ENCODE data around the gene APOH. TPM values are rescaled to one million over a fixed set of nuclear protein-coding genes. Genes with fewer than 3 reads are reported as not detected.

Gene APOH
- total and polyA plus RNA-seq, 2 of the 13 experiments (the other 11 are each of a cell fraction or from before 2014, with no cell fraction given) = 4,846 to 5,748 TPM

DNA sequence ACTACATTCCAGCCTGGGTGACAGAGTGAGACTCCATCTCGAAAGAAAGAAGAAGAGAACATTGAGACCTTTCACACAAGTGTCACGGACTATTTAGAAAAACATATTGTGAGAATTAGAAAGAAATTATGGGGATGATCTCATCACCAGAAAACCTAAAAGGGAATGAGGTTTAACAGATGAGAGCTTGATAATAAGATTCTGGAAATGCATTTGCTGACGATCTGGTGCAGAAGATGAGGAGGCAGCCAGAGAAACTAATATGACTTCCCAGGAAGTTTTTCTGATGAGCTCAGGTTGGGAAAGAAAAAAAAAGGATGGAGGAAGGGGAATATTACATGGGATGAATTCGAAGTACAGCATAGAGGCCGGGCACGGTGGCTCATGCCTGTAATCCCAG, 10.8 kb upstream of the APOH start (continued):
- TF ChIP-seq SIN3B (IDR thresholded peaks at IDR 0.05; ENCODE audit: low read length) (no peak), ERF (CRISPR knock-in tag; IDR thresholded peaks at IDR 0.05) (no peak)

DNA sequence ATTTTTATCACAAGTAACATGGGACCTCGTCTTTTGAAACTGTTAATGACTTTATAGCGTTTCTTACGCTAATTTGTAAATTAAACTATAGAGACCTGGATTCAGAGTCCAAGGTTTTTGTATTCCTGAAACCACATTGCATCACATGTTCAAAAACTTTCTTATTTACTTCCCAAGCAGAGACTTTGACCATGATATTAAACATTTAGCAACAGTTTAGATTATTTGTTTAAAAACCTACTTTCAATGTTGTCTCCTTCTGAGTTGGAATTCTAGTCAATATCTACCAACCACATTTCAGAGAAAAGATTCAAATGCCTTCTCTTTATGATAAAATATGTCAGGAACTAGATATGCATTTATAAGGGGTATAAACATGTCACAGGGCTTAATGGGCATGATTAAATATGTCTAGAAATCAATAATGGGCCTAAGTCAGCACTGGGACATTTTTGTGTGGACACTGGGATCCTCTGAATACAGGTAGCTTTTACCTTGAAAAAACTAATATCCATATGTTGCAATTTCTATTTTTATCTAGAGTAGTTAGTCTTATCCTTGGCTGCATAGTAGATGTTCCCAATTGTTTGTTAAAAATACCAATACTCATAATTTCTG, 6.3 kb upstream of the APOH start:
- H3K79me2 ChIP-seq (ENCODE audit: insufficient read depth, low read length) = no peaks in the 10 kb centered on the region
- no TSS peak for BruUV-seq (replicated peaks)
- H3K27ac ChIP-seq (ENCODE audit: extremely low read length, insufficient read depth, low read length) = peak overlapping the region; percentile 65
- FAIRE-seq = peak; percentile 42
- H2AFZ ChIP-seq (ENCODE audit: low read length) = no peak overlapping the region
- peaks cover 67% of the 10 kb centered on the region for H3K4me1 ChIP-seq (ENCODE audit: insufficient read depth, low read length)
- H3K4me2 ChIP-seq (ENCODE audit: low read depth, low read length) = peak overlapping the region; percentile 34
- 17% methylated on average over 3 of the region's 3 CpGs for WGBS (ENCODE audit: low lambda C conversion rate)
- ChIA-PET CTCF (ENCODE audit: low intra/inter-chr PET ratio, low total read pairs) (no interaction called here), POLR2A (no interaction called here)
- H3K4me3 ChIP-seq (replicated peaks in 1 of 3; ENCODE audit: insufficient read depth in 1 of 3, low read depth in 2 of 3, low read length in 3 of 3) = 0 out of 6 replicates have a peak overlapping the region, but pooled peaks of 1 of the 3 experiments have one; percentile 0
- intact Hi-C loops (cut with micrococcal nuclease; ENCODE audit: unreplicated experiment) = no loop called here
- in situ Hi-C loops (cut with HindIII; ENCODE audit: extremely low pct_ligation_motif_present, low pct_unique_long_range_greater_than_20kb) = no loop called here
- peak; percentile 86 for DNase-seq (ENCODE audit: low spot score)
- no peaks in the 10 kb centered on the region for H4K20me1 ChIP-seq (ENCODE audit: insufficient read depth, low read length)
- no peaks in the 10 kb centered on the region for H3K27me3 ChIP-seq (ENCODE audit: control insufficient read depth in 1 of 2, insufficient read depth in 2 of 2, low read length in 2 of 2)
- H3K36me3 ChIP-seq (replicated peaks in 1 of 2; ENCODE audit: control insufficient read depth in 1 of 2, insufficient read depth in 2 of 2, low read length in 2 of 2) = no peaks in the 10 kb centered on the region
- peak; percentile 65 for ATAC-seq
- no peaks in the 10 kb centered on the region for H3K9me3 ChIP-seq (ENCODE audit: low read length)
- 0 out of 2 replicates have a peak overlapping the region, but pooled peaks have one; percentile 9 for H3K9ac ChIP-seq (ENCODE audit: insufficient read depth, low read depth, low read length)
- no peak for TF ChIP-seq ZKSCAN5 (CRISPR knock-in tag; IDR thresholded peaks at IDR 0.05)
- no peak for TF ChIP-seq AHR (CRISPR knock-in tag; IDR thresholded peaks at IDR 0.05)
- TF ChIP-seq ZNF558 (CRISPR knock-in tag; IDR thresholded peaks at IDR 0.05; ENCODE audit: borderline replicate concordance) = no peak
- no peak for TF ChIP-seq KDM3A (CRISPR knock-in tag; IDR thresholded peaks at IDR 0.05; ENCODE audit: low read depth)
- TF ChIP-seq SP2 (CRISPR knock-in tag; IDR thresholded peaks at IDR 0.05) = no peak
- TF ChIP-seq HMG20A (CRISPR knock-in tag; IDR thresholded peaks at IDR 0.05; ENCODE audit: borderline replicate concordance) = peak; percentile 91
- TF ChIP-seq CENPT (CRISPR knock-in tag; IDR thresholded peaks at IDR 0.05; ENCODE audit: low read depth) = no peak
- TF ChIP-seq PHF5A (CRISPR knock-in tag; IDR thresholded peaks at IDR 0.05; ENCODE audit: low read depth, unreplicated experiment) = no peak
- no peak for TF ChIP-seq SALL2 (CRISPR knock-in tag; IDR thresholded peaks at IDR 0.05)
- TF ChIP-seq RELA (CRISPR knock-in tag; IDR thresholded peaks at IDR 0.05) = no peak
- TF ChIP-seq SNAI1 (CRISPR knock-in tag; IDR thresholded peaks at IDR 0.05; ENCODE audit: borderline replicate concordance) = no peak
- no peak for TF ChIP-seq MAFK (conservative IDR thresholded peaks at IDR 0.05 in 1 of 2, IDR thresholded peaks at IDR 0.05 in 1 of 2; ENCODE audit: low read length in 2 of 2)
- TF ChIP-seq JDP2 (CRISPR knock-in tag; IDR thresholded peaks at IDR 0.05; ENCODE audit: borderline replicate concordance) = no peak
- TF ChIP-seq, protein P1, sequence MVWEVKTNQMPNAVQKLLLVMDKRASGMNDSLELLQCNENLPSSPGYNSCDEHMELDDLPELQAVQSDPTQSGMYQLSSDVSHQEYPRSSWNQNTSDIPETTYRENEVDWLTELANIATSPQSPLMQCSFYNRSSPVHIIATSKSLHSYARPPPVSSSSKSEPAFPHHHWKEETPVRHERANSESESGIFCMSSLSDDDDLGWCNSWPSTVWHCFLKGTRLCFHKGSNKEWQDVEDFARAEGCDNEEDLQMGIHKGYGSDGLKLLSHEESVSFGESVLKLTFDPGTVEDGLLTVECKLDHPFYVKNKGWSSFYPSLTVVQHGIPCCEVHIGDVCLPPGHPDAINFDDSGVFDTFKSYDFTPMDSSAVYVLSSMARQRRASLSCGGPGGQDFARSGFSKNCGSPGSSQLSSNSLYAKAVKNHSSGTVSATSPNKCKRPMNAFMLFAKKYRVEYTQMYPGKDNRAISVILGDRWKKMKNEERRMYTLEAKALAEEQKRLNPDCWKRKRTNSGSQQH (CRISPR knock-in tag; IDR thresholded peaks at IDR 0.05; ENCODE audit: low read depth) = no peak
- TF ChIP-seq, protein P2, sequence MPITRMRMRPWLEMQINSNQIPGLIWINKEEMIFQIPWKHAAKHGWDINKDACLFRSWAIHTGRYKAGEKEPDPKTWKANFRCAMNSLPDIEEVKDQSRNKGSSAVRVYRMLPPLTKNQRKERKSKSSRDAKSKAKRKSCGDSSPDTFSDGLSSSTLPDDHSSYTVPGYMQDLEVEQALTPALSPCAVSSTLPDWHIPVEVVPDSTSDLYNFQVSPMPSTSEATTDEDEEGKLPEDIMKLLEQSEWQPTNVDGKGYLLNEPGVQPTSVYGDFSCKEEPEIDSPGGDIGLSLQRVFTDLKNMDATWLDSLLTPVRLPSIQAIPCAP (CRISPR knock-in tag; IDR thresholded peaks at IDR 0.05; ENCODE audit: low read depth) = no peak
- TF ChIP-seq SIX4 (CRISPR knock-in tag; IDR thresholded peaks at IDR 0.05) = peak; percentile 26; the same call in 1 of the 2 replicates
- TF ChIP-seq ZNF546 (CRISPR knock-in tag; conservative IDR thresholded peaks at IDR 0.05) = no peak
- no peak for TF ChIP-seq ZBTB8A (CRISPR knock-in tag; IDR thresholded peaks at IDR 0.05; ENCODE audit: borderline replicate concordance, low read depth)
- no peak for TF ChIP-seq ZNF335 (CRISPR knock-in tag; IDR thresholded peaks at IDR 0.05)
- TF ChIP-seq, protein P3, sequence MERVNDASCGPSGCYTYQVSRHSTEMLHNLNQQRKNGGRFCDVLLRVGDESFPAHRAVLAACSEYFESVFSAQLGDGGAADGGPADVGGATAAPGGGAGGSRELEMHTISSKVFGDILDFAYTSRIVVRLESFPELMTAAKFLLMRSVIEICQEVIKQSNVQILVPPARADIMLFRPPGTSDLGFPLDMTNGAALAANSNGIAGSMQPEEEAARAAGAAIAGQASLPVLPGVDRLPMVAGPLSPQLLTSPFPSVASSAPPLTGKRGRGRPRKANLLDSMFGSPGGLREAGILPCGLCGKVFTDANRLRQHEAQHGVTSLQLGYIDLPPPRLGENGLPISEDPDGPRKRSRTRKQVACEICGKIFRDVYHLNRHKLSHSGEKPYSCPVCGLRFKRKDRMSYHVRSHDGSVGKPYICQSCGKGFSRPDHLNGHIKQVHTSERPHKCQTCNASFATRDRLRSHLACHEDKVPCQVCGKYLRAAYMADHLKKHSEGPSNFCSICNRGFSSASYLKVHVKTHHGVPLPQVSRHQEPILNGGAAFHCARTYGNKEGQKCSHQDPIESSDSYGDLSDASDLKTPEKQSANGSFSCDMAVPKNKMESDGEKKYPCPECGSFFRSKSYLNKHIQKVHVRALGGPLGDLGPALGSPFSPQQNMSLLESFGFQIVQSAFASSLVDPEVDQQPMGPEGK (CRISPR knock-in tag; IDR thresholded peaks at IDR 0.05) = no peak

Measured in HepG2 (cell line).